AG08396 (cell line): ENCODE results near the gene TOB2.

ENCODE experiments used
- DNase-seq: peaks from one replicate; pipeline ENCODE4 v3.0.0; 2012; ENCODE audit warnings: low spot score, mixed read lengths

TOB2 gene, protein sequence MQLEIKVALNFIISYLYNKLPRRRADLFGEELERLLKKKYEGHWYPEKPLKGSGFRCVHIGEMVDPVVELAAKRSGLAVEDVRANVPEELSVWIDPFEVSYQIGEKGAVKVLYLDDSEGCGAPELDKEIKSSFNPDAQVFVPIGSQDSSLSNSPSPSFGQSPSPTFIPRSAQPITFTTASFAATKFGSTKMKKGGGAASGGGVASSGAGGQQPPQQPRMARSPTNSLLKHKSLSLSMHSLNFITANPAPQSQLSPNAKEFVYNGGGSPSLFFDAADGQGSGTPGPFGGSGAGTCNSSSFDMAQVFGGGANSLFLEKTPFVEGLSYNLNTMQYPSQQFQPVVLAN

DNA sequence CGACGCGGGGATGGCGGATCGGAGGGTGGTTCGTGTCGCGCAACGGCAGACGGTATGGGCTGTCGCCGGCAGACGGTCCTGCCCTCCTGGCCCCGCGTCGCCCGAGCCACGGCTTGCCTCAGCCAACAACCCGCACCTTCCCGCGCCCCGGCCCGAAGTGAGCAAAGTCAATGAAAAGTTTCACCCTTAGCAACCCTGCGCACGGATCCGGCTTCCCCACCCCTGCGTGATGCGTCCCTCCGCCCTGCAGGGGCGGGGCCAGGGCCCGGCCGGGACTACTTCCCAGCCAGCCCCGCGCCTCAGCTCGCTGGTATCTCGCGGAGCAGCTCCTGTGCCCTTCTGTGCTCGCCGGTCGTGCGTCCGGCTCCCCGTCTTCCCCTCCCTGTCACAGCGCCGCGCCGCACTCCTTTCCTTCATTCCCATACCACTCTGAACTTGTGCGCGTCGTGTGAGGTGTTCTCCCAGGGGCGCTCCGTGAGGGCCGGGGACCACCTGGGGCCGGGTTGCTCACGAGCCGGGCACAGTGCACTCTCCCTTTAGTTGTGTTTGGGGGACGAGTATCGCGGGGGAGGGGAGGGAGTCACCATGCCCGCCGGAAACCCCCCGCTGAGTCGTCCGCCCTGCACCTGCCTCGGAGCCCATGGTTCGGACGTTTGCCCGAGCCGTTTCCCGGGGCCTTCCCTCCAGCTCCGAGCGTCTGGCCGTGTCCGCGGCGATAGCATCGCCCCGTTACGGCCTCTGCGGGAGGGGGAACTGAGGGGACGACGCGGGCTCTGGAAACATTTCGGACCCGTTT is at the start of gene TOB2:
TOB2 (minus strand) TSS at position 163 of the 796 bp plus-strand sequence. CDS start 9,456 bp downstream, outside the sequence.
- DNase-seq = peak; percentile 91

DNA sequence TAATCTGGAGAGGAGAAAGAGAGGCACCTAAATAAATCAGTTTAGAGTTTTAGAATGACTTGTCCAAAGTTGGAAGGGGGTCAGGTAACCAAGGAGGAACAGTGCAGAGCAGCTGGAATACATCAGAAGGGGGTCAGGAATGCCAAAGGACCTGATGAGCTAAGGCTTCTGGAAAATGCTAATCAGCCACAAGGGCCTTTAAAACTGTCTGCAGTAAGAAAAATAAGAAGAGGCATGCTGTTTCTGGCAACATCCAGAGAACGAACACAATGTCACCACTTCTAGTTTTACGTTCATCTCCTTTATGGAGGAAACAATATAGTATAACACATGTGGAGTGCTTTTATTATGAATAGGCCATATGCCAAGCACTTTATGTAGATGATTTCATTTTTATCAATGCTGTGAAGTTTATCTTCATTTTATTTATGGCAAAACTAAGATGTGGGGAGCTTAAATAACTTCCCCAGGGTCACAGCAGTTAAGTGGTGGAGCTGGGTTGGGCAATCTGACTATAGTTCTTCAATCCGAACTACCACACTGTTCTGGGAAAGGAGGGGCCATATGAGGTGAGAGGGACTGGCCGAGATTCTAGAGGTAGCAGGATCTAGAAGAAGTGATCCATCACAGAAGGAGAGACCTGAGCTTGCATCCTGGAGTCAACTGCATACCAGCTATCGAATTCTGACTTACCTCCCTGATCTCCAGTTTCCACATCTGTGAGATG is 44.9 kb upstream of the TOB2 start:
- DNase-seq = no peak

DNA sequence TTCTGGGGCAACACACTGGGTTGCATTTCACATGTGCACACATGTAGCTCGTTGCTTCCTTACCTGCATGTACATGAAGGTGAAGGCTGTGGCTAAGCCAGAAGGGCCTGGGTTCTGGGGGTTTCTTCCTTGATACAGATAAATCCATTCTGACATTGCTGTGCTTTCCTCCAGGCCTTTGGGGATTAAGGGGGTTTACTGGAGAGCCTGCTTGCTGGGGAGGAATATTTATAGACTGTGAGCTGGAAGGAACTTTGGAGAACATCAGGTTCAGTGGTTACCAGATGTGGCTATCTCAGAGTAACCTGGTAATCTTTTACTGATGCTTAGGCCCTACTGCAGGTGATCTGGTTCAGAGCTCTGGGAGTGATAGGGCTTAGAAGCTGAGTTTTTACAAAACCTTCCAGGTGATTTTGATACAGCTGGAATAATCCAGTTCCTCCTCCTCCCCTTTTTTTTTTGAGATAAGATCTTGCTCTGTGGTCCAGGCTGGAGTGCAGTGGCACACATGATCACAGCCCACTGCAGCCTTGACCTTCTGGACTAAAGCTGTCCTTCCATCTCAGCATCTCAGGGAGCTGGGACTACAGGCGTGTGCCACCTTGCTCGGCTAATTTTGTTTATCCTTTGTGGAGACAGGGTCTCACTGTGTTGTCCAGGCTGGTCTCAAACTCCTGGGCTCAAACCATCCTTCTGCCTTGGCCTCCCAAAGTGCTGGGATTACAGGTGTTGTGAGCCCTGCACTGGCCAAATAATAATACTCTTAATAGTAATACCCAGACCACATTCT is 42.2 kb upstream of the TOB2 start:
- no peak for DNase-seq

DNA sequence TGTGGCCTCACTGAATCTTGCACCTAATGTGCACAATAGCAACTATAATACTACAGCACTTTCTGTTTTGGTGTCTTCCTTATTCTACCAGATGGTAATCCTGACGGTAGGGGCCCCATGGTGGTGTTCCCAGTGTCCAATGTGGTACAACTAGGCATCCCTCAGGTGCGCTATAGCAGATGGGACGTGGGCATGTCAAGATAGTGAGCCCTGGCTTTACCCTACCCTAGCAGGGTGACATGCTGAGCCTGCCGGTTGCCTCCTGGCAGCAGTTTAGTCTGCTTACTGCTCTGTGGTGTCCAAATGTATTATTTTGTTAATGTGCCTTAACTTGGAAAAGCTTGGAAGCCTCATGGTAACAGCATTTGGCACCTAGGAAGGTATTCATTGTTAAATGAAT is 41.5 kb upstream of the TOB2 start:
- no peak for DNase-seq

DNA sequence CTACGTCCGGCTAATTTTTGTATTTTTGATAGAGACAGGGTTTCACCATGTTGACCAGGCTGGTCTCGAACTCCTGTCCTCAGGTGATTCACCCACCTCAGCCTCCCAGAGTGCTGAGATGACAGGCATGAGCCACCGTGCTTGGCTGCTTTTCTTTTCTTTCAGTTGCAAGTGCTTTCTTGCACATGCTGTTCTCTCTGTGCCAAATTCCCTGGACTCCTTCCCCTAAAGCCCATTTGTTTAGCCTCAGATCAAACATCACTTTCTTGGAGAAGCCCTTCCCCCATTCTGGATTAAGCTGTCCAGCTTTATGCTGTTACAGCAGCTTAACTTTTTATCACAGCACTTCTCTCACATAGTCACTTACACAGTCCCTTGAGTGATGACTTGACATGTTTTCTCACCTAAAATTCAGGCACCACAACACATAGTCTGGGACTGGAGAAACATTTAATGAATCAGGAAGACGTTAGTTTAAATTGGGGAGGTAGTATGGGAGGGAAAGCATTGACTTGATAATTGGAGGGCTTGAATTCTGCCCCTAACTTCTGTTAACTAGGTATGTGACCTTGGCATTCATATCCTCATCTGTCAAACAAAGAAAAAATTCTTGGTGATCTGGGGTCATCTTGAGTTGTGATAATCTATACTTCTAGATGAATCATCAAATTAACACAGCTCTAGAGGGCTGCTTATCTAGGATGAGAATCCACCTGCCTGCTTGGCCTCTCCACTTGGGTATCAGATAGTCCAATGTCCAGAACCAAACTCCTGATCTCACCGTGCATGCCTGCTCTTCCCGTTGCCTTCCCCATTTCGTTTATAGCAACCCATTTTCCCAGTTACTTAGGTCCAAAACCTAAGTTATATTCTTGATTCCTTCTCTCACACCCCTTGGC is 40.7 kb upstream of the TOB2 start:
- peak; percentile 29 for DNase-seq

DNA sequence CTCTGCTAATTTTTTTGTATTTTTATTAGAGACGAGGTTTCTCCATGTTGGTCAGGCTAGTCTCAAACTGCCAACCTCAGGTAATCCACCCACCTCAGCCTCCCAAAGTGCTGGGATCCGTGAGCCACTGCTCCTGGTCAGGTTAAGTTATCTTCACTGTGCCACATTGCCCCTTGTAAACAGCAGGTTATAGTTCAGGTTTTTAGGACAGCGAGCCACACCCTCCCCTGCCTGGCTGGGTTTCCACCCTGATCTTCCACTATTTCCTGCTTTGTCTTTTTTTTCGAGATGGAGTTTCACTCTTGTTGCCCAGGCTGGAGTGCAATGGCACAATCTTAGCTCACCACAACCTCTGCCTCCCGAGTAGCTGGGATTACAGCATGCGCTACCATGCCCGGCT is 38.4 kb upstream of the TOB2 start:
- DNase-seq = no peak

DNA sequence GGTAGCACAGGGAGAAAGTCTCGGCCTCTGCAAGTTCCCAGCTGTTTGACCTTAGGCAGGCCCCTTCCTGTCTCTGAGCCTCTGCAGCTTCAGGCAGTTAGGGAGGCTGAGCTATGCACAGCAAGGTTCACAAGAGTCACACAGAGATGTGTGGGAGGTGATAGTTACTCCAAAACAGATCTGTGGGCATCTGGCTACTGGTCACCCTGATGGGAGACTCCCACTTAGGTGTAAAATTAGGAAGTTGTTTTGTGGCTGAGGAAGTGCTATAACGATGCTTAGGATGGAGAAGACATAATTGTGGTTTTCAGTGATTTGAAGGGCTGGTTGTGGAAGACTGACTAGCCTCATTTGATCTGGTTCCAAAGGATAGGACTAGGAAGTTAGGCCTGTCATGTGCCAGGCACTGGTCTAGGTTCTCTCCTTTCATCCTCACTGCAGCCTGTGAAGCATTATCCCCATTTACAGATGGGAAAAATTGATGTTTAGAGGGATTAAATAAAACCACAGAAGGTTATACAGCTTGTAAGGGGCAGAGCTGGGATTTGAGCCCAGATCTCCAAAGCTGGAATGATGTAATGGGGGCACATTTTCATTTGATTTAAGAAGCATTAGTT is 35.8 kb upstream of the TOB2 start:
- DNase-seq = no peak

DNA sequence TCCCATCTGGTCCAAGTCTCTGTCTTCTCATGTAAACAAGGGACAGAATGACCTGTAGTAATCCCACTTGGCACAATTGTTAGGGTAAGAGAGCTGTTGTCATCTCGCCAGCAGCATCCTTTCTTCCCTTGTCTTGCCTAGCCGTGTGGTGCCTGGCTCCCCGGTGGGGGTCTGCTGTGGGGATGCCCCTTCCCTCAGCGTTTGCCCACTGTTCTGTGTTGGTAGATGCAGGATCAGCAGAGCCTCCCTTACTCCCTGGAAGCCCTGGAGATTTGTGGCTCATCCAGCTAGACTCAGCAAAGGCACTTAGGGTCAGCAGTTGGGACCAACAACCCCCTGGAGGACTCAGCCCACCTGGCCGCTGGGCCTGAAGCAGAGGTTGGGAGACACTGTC is 35.3 kb upstream of the TOB2 start:
- no peak for DNase-seq

DNA sequence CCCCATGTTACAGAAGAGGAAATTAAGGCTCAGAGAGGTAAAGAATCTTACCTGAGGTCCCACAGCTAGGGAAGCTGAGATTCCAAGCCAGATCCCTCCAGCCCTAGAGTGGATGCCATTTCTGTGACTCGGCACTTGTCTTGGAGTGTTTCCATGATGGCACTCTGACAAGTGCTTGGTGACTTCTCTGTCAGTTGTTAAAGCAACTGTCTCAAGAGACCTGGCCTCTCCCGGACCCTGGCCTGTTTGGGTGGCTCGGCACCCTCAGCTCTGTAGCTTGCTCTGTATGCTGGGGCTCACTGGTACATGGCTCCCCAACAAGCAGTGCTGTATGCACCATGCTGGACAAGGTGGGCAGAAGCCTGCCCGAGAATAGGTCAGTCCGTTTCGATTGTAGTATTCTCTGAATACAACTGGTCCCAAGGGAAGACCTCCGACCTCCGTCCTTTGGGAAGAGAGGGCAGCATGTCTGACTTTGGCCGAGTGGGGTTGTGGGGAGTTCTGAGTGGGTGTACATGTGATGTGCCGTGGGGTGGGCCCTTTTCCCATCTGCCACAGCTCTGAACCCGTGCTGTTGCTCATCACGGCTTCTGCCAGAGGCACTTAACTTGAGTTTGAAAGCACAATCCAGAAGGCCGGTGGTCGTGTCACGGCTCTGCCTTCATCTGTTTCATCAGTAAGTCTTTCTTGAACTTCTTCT is 34.7 kb upstream of the TOB2 start:
- peak; percentile 46 for DNase-seq

DNA sequence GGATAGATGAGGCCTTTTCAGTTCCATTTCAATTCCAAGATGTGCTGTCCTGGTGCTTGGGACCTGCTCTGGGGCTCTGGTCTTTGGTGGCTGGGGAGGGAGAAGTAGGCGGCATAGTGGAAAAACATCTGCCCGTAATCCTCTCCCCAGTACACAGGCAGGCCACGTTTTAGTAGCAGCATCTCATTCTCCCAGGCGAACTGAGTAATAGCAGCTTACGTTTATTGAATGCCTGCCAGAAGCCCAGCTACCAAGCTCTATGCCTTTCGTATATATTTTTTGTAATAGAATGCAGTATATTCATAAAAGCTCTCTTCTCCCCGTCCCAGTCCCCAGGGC is 33.8 kb upstream of the TOB2 start:
- peak; percentile 48 for DNase-seq

DNA sequence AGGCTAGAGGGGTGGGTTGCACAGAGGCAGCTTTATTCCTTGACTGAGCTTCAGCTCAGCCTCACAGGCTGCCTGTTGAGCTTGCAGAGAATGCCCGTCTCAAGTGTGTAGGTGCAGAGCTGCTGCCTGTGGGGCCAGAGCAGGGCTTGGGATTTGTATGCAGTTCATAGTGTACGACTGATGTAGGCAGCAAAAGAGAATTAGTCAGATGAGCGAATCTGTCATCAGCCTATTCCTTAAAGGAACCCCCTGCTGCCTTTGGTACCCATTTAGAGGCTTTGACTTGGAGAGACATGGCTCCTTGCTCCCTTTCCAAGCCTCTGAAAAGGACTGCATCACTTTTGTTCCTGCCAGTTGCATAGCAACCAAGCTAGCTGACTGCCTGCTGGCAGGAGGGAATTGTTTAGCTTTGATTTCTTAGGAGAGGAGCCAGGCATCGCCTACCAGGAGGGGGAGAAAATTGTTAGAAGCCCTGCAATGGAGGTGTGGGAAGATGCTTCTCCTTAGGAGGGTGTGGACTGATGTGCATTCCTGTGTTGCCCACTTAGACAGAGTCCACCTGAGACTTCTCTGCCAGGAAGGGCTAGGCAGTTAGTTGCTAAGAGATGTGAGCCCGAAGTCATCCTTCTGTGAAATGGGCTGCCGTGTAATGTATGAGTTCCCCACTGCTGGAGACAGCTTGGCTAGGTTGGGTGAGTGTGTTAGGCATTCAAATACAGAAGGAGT is 33.2 kb upstream of the TOB2 start:
- peak; percentile 71 for DNase-seq

DNA sequence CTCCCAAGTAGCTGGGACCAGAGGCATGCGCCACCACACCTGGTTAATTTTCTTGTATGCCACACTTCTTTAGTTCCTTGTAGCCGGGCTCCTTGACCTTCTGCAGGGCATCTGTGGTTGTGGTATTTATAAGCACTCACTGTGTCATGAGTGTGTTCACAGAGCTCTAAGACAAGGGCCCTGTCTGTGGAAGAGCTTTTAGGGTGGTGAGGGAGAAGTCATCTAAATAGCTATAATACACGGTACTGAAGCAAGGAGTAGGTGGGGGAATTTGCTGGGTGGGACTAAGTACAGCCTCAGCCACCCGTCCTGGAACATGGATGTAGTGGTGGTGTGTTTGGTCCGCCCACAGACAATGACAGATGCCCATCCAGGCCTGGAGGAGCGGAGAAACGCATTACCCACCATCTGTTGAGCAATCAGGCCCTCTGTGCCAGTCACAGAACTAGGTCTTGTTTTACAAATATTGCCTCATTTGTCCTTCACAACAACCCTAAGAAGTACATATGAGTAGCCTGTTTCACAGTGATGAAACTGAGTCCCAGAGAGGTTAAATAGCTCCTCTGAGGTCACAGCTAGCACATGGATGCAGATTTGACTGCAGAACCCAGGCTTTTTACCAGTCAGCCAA is 32.4 kb upstream of the TOB2 start:
- DNase-seq = no peak

DNA sequence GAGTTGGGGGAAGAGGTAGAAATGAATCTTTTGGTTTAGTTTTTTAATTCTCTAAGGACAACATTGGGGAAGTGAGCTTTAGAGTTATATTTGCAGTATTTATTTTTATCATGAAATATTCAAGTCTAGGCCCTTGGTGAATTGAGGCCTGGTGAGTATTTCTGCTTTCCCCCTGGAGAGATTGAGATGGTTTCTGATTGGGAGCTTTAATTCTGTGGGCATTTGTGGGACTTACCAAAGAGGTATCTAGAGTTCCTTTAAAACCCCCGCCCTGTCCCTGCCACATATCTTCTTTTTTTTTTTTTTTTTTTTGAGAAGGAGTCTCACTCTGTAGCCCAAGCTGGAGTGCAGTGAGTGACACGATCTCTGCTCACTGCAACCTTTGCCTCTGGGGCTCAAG is 31.9 kb upstream of the TOB2 start:
- no peak for DNase-seq

DNA sequence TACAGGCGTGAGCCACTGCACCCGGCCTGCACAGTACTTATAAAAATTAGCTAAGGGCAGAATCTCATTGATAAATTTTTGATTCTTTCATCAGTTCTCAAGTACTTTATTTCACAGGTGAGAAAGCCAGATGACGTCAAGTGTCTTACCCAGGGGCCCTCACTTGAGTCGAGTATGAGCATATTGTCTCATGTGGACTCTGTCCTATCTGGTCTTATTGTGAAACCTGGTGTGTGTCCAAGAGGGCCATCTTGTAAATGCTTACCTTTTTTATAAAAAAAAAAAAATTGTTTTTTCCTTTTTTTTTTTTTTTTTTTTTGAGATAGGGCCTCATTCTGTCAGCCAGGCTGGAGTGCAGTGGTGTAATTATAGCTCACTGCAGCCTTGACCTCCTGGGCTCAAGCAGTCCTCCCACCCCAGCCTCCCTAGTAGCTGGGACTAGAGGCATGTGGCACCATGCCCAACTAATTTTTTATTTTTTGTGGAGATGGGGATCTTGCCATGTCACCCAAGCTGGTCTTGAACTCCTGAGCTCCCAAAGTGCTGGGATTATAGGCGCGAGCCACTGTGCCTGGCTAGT is 28.4 kb upstream of the TOB2 start:
- DNase-seq = no peak

DNA sequence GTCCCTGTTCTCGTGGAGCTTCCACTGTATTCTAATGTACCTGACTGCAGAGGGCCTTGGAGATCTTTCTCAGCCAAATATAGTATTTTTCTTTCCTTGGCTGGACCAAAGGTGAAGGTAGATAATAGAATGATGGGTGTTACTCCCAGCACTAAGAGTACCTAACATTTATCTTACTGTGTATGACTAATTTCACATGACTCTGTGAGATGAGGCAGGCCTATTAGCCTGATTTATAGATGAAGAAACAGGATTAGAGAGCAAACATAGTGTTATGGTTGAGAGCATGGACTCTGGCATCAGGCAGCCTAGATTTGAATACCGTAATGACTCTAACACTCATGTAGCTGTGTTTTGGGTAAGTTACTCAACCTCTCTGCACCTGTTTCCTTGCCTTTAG is 25.0 kb upstream of the TOB2 start:
- no peak for DNase-seq

DNA sequence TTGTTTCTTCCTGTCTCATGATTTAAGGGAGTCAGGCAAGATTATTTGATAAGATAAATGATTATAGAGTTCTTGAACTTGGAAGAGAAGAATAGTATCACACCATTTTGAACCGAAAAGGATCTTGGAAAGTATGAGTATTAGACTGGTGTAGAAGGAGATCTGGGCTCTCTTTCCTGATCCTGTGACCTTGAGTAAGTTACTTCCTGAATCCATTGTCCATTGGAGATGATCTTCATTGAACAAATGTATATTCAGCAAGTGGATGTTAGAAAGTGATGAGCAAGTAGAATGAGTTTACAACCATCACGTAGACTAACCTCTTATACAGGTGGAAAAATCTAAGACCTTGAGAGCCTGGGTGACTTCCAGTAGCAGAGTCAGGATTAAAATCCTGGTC is 24.3 kb upstream of the TOB2 start:
- no peak for DNase-seq

DNA sequence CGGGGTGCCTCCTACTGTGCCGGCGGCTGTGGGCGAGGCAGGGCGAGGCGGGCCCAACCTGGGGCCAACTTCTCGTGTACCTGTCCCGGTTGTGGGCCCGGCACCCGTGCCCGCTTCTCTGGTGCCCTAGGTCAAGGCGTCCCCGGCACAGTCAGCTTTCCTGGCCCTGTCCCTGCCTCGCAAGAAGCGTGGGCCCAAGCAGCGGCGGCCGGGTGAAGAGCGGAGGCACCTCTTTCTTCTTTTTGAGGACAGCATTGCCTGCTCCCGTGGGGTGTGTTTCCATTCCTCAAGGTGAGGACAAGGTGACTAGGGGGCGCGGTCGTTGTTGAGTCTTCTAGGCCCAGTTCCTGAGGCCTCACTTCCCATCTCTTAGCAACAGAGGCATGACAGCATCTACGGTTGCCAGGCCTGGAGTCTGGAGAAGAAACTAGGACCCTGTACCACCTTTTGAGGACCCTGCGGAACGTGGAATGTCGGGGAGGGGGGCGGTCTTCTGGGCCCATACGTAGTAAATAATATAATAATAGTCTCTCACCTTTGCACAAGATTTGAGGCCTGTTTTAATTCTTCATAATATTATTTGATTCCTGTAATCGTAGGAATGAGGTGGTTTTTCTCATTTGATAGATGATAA is 22.7 kb upstream of the TOB2 start:
- DNase-seq = peak; percentile 6
